ENCODE measurements around the gene DSE.

Gene DSE

DNA sequence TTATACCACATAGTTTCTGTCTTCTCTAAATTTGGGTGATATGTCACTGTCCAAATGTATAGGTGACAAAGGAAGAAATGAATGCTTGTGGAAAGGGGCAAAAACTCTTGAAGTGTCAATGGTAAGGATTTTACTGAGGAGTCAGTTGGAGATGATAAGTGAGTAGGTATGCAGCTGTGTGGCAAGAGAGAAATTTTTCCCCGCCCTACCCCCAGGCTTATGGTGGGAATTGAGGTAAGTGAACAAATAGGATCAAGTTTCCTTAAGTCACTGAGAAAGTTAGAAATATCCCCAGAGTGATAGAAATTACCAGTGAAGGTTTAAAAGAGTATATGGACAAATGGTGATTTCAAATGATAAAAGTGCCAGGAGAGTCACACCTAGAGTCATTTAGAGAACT is 11.8 kb downstream of the DSE start:
- TF ChIP-seq, protein P1, sequence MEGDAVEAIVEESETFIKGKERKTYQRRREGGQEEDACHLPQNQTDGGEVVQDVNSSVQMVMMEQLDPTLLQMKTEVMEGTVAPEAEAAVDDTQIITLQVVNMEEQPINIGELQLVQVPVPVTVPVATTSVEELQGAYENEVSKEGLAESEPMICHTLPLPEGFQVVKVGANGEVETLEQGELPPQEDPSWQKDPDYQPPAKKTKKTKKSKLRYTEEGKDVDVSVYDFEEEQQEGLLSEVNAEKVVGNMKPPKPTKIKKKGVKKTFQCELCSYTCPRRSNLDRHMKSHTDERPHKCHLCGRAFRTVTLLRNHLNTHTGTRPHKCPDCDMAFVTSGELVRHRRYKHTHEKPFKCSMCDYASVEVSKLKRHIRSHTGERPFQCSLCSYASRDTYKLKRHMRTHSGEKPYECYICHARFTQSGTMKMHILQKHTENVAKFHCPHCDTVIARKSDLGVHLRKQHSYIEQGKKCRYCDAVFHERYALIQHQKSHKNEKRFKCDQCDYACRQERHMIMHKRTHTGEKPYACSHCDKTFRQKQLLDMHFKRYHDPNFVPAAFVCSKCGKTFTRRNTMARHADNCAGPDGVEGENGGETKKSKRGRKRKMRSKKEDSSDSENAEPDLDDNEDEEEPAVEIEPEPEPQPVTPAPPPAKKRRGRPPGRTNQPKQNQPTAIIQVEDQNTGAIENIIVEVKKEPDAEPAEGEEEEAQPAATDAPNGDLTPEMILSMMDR (IDR thresholded peaks at IDR 0.05; ENCODE audit: insufficient read depth, low read length, poor library complexity, severe bottlenecking): no peak
- no peak for TF ChIP-seq EZH2phosphoT487 (conservative IDR thresholded peaks at IDR 0.05; ENCODE audit: low read length)
- Histone ChIP-seq H4K20me1 (ENCODE audit: low read depth, low read length) (no peaks in the 10 kb centered on the region), H3K4me2 (ENCODE audit: low read depth, low read length, poor library complexity, severe bottlenecking) (no peak overlapping the region), H3K27me3 (ENCODE audit: low read length) (no peaks in the 10 kb centered on the region), H3K4me3 (ENCODE audit: insufficient read depth, low read length, poor library complexity, severe bottlenecking) (no peak overlapping the region), H3F3A (ENCODE audit: insufficient read depth) (no peaks in the 10 kb centered on the region), H3K36me3 (ENCODE audit: low read length) (no peaks in the 10 kb centered on the region), H3K9me3 (ENCODE audit: insufficient read depth, low read length) (no peaks in the 10 kb centered on the region), H3K79me2 (ENCODE audit: insufficient read depth, low read length) (no peaks in the 10 kb centered on the region), H3K27ac (ENCODE audit: low read depth, low read length) (no peak overlapping the region), H3K9me2 (replicated peaks; ENCODE audit: insufficient read depth, low read length) (no peaks in the 10 kb centered on the region), H2AFZ (ENCODE audit: low read depth, low read length, severe bottlenecking) (no peak overlapping the region), H3K9ac (ENCODE audit: low read length) (no peak overlapping the region)

DNA sequence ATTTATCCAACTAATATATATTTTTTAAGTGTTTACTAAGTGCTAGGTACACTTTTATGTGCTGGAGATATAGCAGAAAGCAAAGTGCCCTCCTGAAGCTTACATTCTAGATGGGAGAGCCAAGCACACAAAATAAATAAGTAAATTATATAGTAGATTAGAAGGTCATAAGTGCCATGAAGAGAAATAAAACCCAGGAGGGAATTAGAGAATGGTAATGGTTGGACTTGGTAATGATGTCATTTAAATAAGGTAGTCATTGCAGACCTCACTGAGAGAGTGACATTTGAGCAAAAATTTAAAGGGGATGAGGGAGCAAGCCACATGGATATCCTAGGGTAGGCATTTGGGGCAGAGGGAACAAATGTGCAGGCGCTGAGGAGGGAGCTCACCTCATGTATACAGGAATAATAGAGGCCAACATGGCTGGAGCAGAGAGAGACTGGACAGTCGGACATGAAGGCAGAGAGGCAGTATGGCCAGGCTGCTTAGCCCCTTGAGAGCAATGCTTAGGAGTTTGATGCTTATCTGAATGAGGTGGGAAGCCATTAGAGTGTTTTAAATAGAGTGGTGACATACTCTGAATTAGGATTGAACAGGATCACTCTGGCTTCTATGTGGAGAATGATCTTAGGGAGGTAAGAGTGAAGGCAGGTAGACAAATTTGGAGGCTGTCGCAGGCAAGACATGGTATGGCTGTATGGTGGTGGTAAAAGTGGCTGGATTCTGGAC is 14.1 kb downstream of the DSE start:
- no peaks in the 10 kb centered on the region for H4K20me1 ChIP-seq (ENCODE audit: low read depth, low read length)
- H3F3A ChIP-seq (ENCODE audit: insufficient read depth): no peaks in the 10 kb centered on the region
- H3K9me2 ChIP-seq (replicated peaks; ENCODE audit: insufficient read depth, low read length): no peaks in the 10 kb centered on the region
- H3K4me2 ChIP-seq (ENCODE audit: low read depth, low read length, poor library complexity, severe bottlenecking): no peak overlapping the region
- no peak overlapping the region for H3K4me3 ChIP-seq (ENCODE audit: insufficient read depth, low read length, poor library complexity, severe bottlenecking)
- H3K27ac ChIP-seq (ENCODE audit: low read depth, low read length): no peak overlapping the region
- no peak overlapping the region for H3K9ac ChIP-seq (ENCODE audit: low read length)
- no peak overlapping the region for H2AFZ ChIP-seq (ENCODE audit: low read depth, low read length, severe bottlenecking)
- H3K27me3 ChIP-seq (ENCODE audit: low read length): no peaks in the 10 kb centered on the region
- no peaks in the 10 kb centered on the region for H3K9me3 ChIP-seq (ENCODE audit: insufficient read depth, low read length)
- H3K36me3 ChIP-seq (ENCODE audit: low read length): no peaks in the 10 kb centered on the region
- TF ChIP-seq, protein P1 (IDR thresholded peaks at IDR 0.05; ENCODE audit: insufficient read depth, low read length, poor library complexity, severe bottlenecking): no peak
- TF ChIP-seq EZH2phosphoT487 (conservative IDR thresholded peaks at IDR 0.05; ENCODE audit: low read length): no peak
- H3K79me2 ChIP-seq (ENCODE audit: insufficient read depth, low read length): no peaks in the 10 kb centered on the region

DNA sequence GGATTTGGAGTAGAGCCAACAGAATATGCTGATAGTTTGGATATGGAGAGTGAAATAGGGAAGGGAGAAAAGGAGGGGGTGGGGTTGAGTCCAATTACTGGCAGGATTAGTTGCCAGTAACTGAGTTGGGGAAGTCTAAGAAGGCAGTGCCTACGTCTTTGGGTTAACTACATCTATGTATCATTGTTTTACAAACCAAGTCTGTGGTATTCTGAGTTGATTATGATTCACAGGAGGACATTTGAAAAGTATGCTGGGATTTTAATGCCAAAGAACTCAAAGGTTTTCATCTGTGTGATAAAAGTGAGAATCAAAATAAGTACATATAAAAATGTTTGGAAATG is 14.7 kb downstream of the DSE start:
- no peaks in the 10 kb centered on the region for H4K20me1 ChIP-seq (ENCODE audit: low read depth, low read length)
- no peaks in the 10 kb centered on the region for H3F3A ChIP-seq (ENCODE audit: insufficient read depth)
- no peak overlapping the region for H3K27ac ChIP-seq (ENCODE audit: low read depth, low read length)
- H3K79me2 ChIP-seq (ENCODE audit: insufficient read depth, low read length): no peaks in the 10 kb centered on the region
- H3K4me3 ChIP-seq (ENCODE audit: insufficient read depth, low read length, poor library complexity, severe bottlenecking): no peak overlapping the region
- H3K9ac ChIP-seq (ENCODE audit: low read length): no peak overlapping the region
- H3K36me3 ChIP-seq (ENCODE audit: low read length): no peaks in the 10 kb centered on the region
- no peaks in the 10 kb centered on the region for H3K27me3 ChIP-seq (ENCODE audit: low read length)
- no peaks in the 10 kb centered on the region for H3K9me3 ChIP-seq (ENCODE audit: insufficient read depth, low read length)
- H3K9me2 ChIP-seq (replicated peaks; ENCODE audit: insufficient read depth, low read length): no peaks in the 10 kb centered on the region
- no peak overlapping the region for H3K4me2 ChIP-seq (ENCODE audit: low read depth, low read length, poor library complexity, severe bottlenecking)
- H2AFZ ChIP-seq (ENCODE audit: low read depth, low read length, severe bottlenecking): no peak overlapping the region
- TF ChIP-seq EZH2phosphoT487 (conservative IDR thresholded peaks at IDR 0.05; ENCODE audit: low read length): no peak
- TF ChIP-seq, protein P1 (IDR thresholded peaks at IDR 0.05; ENCODE audit: insufficient read depth, low read length, poor library complexity, severe bottlenecking): no peak
